ENCODE data around the gene TMEM247.

GRCh38 chr2:46506131-46506706 lies 26.9 kb downstream of the TMEM247 start:
- TF ChIP-seq CTCF (IDR thresholded peaks at IDR 0.05): no peak
- TF ChIP-seq POLR2A (IDR thresholded peaks at IDR 0.05): no peak
